Measurements from ENCODE around the gene IFI30.
A peak's percentile ranks its signal among the peaks of the same experiment; 100 is the strongest.

The IFI30 gene

DNA sequence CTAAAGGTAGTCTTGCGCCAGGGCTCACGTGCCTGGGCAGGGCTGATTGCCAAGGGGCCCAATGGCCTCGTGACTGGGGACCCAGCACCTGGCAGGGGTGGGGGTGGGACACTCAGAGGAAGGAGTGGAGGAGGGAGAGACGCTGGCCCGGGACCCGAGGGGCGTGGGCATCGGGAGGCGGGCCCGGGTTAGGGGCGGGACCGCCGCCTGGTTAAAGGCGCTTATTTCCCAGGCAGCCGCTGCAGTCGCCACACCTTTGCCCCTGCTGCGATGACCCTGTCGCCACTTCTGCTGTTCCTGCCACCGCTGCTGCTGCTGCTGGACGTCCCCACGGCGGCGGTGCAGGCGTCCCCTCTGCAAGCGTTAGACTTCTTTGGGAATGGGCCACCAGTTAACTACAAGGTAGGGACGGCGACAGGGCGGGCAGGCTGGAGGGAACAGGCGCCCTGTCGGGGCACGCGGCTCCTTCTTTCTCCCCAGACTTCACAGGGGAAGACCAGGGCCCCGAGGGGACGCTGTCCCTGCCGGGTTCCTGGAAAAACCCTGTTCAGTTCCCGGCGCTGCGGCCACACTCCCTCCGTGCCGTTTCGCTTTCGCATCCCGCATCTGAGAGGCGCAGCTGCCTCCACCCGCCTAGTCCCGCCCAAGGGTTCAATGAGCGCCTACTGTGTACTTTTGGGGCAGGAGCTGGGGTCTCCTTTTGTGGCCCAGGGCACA is at the start of gene IFI30:
IFI30 (plus strand) TSS at position 242 of the 717 bp plus-strand sequence; CDS start at position 271, 29 bp downstream.
- peak; percentile 53 to 67 (median 65) for DNase-seq

- no peak for DNase-seq
These were observed 49.8 kb upstream of the IFI30 start for GRCh38 chr19:18123819-18124218.

DNA sequence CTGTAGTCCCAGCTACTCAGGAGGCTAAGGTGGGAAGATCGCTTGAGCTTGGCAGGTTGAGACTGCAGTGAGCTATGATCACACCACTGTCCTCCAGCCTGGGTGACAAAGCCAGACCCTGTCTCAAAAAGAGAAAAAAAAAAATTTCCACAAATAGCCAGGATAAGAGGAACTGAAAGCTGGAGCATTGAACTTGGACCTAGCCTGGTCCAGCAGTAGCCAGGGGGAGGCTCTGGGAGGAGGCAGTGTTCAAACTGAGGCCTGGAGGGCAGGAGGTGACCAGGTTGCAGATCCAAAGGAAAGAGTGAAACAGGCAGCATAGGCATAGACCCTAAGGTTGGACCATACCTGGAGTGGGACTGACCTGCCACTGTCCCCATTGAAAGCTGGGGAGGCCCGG is 47.5 kb upstream of the IFI30 start:
- no peak for DNase-seq

GRCh38 chr19:18128044-18128443 is 45.6 kb upstream of the IFI30 start:
- DNase-seq: no peak

DNA sequence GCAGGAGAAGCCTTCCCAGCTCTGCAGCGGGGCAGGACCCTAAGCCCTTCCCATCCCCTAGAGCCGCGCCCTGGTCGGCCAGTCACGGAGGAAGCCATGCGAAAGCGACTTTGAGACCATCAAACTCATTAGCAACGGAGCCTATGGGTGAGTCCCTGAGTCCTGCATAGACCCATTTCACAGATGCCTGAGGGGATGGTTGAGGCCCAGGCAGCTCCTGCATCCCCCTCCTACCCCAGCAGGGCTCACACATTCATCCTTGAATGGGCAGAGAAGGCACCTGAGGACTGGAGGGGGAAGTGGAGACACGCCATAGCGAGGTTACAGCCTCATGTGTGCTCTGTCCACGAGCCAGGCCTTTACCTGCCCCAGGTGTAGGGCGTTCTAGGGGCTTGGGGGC is 44.8 kb upstream of the IFI30 start:
- no peak for DNase-seq

GRCh38 chr19:18130523-18131242 is 42.9 kb upstream of the IFI30 start:
- no peak for DNase-seq

- no peak for DNase-seq
These were observed 41.6 kb upstream of the IFI30 start for GRCh38 chr19:18131841-18132596.

DNA sequence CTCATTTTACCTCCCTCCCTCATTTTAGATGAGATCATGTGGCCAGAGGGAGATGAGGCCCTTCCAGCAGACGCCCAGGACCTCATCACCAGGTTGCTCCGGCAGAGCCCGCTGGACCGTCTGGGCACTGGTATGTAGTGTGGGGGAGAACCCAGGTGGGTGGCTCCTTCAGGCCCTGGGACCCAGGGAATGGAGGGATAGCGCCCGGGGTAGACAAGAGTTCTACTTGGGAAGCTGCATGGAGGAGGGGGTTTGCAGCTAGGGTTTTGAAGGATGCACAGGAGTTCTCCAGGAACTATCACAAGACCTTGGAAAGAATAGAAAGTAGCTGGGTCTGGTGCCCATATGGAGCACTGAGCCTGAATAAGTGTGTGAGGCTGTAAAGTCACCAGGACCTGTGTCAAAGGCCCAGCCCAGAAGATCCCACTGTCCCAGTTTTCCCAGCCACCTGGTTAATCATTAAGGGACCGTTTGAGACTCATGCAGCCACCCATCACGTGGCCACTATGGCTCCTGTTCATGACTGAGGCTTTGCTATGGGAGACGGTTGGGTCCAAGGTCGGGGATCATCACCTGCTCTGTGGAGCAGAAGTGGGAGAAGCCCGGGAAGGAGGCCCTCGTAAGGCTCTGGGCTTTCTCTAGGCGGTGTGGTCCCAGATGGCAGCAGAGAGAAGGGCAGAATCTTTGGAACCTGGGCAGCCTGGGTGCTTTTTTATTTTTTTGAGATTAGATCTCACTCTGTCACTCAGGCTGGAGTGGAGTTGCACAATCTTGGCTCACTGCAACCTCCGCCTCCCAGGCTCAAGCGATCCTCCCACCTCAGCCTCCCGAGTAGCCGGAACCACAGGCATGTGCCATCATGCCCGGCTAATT is 37.7 kb upstream of the IFI30 start:
- no peak for DNase-seq

- DNase-seq: no peak
These were observed 36.4 kb upstream of the IFI30 start for GRCh38 chr19:18137242-18137641.

DNA sequence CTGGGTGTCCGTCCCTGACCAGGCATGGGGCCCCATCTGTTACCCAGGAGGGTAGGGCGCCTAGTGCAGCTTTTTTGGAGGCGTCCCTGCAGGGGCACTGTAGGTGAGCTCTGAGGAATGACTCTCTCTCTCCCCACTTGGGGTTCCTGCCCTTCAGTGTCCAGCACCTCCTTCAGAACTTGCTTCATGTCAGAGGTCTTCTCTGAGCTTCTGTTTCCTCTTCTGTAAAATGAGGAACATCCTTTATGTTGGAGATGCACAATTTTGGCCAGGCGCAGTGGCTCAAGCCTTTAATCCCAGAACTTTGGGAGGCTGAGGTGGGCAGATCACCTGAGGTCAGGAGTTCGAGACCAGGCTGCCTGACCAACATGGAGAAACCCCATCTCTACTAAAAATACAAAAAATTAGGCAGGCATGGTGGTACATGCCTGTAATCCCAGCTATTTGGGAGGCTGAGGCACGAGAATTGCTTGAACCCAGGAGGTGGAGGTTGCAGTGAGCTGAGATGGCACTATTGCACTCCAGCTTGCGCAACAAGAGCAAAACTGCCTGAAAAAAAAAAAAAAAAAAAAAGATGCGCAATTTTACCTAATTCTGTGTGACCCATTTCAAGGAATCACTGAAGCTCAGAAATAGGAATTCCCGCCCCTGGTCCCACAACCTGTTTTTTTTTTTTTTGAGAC is 35.8 kb upstream of the IFI30 start:
- no peak for DNase-seq

DNA sequence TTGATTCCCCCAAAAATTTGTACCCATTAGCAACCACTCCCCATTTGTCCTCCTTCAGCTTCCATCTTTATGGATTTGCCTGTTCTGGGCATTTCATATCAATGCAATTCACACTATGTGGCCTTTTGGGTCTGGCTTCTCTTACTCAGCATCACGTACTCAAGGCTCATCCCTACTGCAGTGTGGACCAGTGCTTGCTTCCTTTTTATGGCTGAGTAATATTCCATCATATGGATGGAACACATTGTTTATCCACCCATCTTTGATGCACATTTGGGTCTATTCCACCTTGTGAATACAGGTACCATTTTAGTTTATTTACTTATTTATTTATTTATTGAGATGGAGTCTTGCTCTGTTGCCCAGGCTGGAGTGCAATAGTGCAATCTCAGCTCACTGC is 33.1 kb upstream of the IFI30 start:
- no peak for DNase-seq

DNA sequence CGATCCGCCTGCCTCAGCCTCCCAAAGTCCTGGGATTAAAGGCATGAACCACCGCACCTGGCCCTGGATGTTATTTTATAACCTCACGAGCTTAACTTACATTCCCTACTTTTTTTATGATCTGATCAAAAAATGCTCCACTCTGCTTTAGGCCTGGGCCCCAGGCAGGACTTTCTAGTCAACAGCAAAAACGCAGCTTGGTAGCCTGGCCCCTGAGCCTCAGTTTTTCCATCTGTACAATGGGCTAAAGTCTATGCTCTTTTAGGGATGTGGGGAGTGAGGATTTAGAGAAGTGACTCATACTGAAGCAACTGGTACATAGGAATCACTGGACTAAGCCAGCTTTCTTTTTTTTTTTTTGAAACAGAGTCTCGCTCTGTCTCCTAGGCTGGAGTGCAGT is 32.6 kb upstream of the IFI30 start:
- no peak for DNase-seq

GRCh38 chr19:18143902-18144301 is 29.7 kb upstream of the IFI30 start:
- no peak for DNase-seq

GRCh38 chr19:18144361-18144760 is 29.3 kb upstream of the IFI30 start:
- no peak for DNase-seq

- no peak for DNase-seq
These were observed 28.7 kb upstream of the IFI30 start for GRCh38 chr19:18144906-18145305.

GRCh38 chr19:18145391-18145999 is 28.1 kb upstream of the IFI30 start:
- DNase-seq: no peak

GRCh38 chr19:18147396-18147795 is 26.2 kb upstream of the IFI30 start:
- no peak for DNase-seq

DNA sequence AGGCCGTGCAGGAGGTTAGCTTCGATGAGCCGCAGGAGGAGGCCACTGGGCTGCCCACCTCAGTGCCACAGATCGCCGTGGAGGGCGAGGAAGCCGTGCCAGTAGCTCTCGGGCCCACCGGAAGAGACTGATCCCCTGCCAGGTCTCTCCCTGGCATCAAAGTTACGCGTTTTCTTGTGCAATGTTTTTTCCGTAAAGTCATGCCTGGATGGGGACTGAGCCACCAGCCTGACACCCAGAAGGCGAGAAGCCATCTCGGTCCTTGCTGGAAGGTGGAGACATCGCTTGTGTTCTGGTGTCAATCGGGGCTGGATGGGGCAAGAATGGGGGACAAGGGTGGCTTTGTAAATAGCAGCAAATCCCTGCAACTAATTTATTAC is 24.0 kb upstream of the IFI30 start:
- DNase-seq: no peak

- no peak for DNase-seq
These were observed 22.6 kb upstream of the IFI30 start for GRCh38 chr19:18150776-18151624.

DNA sequence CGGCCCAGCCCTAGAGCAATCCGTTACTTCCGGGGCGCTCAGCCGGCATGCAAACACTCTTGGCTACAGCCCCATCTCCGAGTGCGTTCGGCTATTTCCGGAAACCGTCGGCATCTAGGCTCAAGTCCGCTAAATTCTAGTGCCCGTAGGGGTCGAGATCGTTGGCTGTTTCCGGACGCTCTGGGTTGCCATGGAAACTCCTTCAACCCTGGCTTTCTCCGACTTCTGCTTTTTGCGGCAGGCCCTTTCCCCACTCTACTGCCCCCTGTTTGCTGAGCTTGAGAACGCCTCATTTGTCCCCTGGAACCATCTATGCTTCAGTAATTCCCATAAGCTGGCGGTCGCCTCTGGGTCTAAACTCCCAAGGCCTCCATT is 21.2 kb upstream of the IFI30 start:
- DNase-seq: peak; percentile 92 to 98 (median 95)
